OCI-LY1 (cell line): Measurements from ENCODE around the gene EEF1AKMT2.

Experiments
- EZH2 ChIP-seq: fragments of 200-600 bp; sonication (generic), shearing (Covaris generic); IDR thresholded peaks from 2 replicates; pipeline ENCODE4 v1.8.0; 2017; ENCODE audit warnings: borderline replicate concordance, mixed run types, mild to moderate bottlenecking, antibody characterized with exemption, low read length, moderate library complexity, mixed read lengths
- TF ChIP-seq, protein P1 (sequence below): fragments of 200-600 bp; sonication (generic), shearing (Covaris generic); IDR thresholded peaks from 2 replicates; pipeline ENCODE4 v1.5.1; 2017; ENCODE audit warnings: mild to moderate bottlenecking, antibody characterized with exemption, low read length, moderate library complexity, mixed read lengths

GRCh38 chr10:124746992-124747391 lies 44.7 kb downstream of the EEF1AKMT2 start:
- TF ChIP-seq, protein P1, sequence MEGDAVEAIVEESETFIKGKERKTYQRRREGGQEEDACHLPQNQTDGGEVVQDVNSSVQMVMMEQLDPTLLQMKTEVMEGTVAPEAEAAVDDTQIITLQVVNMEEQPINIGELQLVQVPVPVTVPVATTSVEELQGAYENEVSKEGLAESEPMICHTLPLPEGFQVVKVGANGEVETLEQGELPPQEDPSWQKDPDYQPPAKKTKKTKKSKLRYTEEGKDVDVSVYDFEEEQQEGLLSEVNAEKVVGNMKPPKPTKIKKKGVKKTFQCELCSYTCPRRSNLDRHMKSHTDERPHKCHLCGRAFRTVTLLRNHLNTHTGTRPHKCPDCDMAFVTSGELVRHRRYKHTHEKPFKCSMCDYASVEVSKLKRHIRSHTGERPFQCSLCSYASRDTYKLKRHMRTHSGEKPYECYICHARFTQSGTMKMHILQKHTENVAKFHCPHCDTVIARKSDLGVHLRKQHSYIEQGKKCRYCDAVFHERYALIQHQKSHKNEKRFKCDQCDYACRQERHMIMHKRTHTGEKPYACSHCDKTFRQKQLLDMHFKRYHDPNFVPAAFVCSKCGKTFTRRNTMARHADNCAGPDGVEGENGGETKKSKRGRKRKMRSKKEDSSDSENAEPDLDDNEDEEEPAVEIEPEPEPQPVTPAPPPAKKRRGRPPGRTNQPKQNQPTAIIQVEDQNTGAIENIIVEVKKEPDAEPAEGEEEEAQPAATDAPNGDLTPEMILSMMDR = no peak
- TF ChIP-seq EZH2 = no peak
